ENCODE results near the gene CDH23.

The CDH23 gene

DNA sequence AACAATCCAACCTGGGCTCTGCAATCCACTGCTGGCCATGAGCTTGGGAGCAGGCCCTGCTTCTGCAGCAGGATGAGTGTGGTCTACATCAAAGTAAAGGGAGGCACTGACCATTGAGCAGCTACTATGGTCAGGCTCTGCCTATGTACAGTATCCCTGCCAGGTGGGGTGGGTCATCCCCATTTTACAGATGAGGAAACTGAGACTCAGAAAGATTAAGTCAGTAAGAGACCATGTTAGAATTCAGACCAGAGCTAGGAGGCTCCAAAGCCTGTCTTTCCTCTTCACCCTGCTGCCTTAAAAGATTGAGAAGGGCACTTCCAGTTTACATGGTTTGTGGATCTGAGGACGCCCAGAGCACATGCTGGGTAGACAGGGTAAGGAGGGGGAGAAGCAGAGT, 27.1 kb upstream of the CDH23 start:
- Histone ChIP-seq H3K9me3 (ENCODE audit: insufficient read depth, low read length) (no peaks in the 10 kb centered on the region), H3K4me3 (ENCODE audit: insufficient read length, low read depth) (no peak overlapping the region), H3K9ac (ENCODE audit: insufficient read length, low read depth) (no peak overlapping the region), H3K36me3 (ENCODE audit: insufficient read depth, insufficient read length, low read length) (no peaks in the 10 kb centered on the region), H3K4me1 (ENCODE audit: insufficient read depth, insufficient read length) (no peaks in the 10 kb centered on the region), H3K27me3 (ENCODE audit: insufficient read depth, insufficient read length) (peaks cover 3% of the 10 kb centered on the region)
- TF ChIP-seq YY1 (IDR thresholded peaks at IDR 0.05; ENCODE audit: insufficient read depth, insufficient read length) (no peak), ZNF274 (IDR thresholded peaks at IDR 0.05; ENCODE audit: low read depth, low read length) (no peak)
- no peak for DNase-seq (ENCODE audit: low read depth, low spot score)

DNA sequence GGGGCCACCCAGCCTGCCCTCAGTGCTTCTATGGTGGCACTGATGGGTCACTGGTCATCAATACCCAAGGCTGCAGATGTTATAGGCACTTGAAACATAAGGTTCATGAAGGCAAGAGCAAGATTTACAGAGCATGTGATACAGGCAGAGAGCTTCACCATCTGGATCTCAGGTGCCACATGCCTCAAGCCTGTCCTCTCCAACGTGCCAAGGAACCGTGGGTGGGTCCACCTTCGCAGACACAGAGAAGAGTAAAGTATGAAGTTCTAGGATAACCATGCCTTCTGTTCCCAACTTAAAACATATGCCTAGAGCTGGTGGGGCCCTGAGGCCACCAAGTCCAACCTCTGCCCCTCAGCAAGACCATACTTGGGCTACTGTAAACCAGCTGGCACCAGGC, 26.7 kb upstream of the CDH23 start:
- no peak overlapping the region for H3K4me3 ChIP-seq (ENCODE audit: insufficient read length, low read depth)
- no peak for TF ChIP-seq SUZ12 (IDR thresholded peaks at IDR 0.05; ENCODE audit: extremely low read depth, insufficient read depth, insufficient read length)
- no peak for TF ChIP-seq YY1 (IDR thresholded peaks at IDR 0.05; ENCODE audit: insufficient read depth, insufficient read length)
- TF ChIP-seq ZNF274 (IDR thresholded peaks at IDR 0.05; ENCODE audit: low read depth, low read length) = no peak
- no peaks in the 10 kb centered on the region for H3K9me3 ChIP-seq (ENCODE audit: insufficient read depth, low read length)
- no peak overlapping the region for H3K9ac ChIP-seq (ENCODE audit: insufficient read length, low read depth)
- peaks cover 6% of the 10 kb centered on the region for H3K27me3 ChIP-seq (ENCODE audit: insufficient read depth, insufficient read length)
- no peaks in the 10 kb centered on the region for H3K4me1 ChIP-seq (ENCODE audit: insufficient read depth, insufficient read length)
- H3K36me3 ChIP-seq (ENCODE audit: insufficient read depth, insufficient read length, low read length) = no peaks in the 10 kb centered on the region
- DNase-seq (ENCODE audit: low read depth, low spot score) = no peak

DNA sequence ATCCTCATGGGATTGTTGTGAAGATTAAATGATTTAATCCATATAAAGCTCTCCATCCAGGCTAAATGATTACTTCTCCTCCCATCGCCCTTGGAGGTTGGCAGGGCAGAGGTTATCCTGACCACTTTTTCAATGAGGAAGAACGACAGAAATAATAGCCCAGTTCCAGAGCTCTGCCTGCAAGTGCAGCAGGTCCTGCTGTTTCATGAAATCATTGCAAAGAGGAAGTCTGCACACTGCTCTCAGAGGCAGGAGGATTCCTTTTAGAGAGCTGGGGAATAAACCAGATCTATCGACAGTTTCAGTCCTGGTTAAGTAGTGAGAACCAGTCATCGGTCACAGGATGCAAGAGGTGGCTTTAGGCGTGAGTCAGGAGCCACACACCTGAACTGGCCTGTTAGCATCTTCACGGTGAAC, 25.0 kb upstream of the CDH23 start:
- Histone ChIP-seq H3K36me3 (ENCODE audit: insufficient read depth, insufficient read length, low read length) (no peaks in the 10 kb centered on the region), H3K9ac (ENCODE audit: insufficient read length, low read depth) (no peak overlapping the region), H3K9me3 (ENCODE audit: insufficient read depth, low read length) (no peaks in the 10 kb centered on the region), H3K27me3 (ENCODE audit: insufficient read depth, insufficient read length) (peaks cover 6% of the 10 kb centered on the region), H3K4me3 (ENCODE audit: insufficient read length, low read depth) (no peak overlapping the region), H3K4me1 (ENCODE audit: insufficient read depth, insufficient read length) (no peaks in the 10 kb centered on the region)
- no peak for DNase-seq (ENCODE audit: low read depth, low spot score)
- TF ChIP-seq SUZ12 (IDR thresholded peaks at IDR 0.05; ENCODE audit: extremely low read depth, insufficient read depth, insufficient read length) (no peak), YY1 (IDR thresholded peaks at IDR 0.05; ENCODE audit: insufficient read depth, insufficient read length) (no peak), ZNF274 (IDR thresholded peaks at IDR 0.05; ENCODE audit: low read depth, low read length) (no peak)

DNA sequence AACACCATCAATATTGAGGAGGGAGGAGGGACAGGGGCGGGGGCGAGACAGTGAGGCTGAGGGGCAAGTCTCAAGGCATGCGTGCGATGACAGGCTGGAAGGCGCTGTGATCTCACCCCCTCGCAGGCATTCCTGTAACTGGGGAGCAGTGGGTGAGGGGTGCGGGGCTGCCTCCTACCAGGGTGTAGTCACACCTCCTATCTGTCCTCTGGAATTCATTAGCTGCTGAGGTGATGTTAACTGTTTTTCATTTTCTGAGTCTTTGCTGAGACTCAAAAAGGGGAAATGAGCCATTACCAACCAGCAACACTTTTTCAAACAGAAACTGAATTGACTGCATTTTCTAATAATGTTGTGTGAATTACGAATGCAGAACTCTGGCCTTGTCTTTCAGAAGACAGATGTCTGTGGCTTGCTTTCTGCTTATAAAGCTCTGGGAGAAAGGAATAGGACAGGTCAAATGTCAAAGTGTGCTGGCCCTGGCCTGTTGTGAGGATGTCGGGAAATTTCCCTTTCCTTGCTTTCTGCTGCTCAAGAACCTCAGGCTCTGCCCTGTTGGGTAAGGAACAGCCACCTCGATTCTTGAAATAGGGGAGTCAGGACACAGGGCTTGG, 23.7 kb upstream of the CDH23 start:
- H3K4me1 ChIP-seq (ENCODE audit: insufficient read depth, insufficient read length) = no peaks in the 10 kb centered on the region
- no peak overlapping the region for H3K9ac ChIP-seq (ENCODE audit: insufficient read length, low read depth)
- no peak for DNase-seq (ENCODE audit: low read depth, low spot score)
- TF ChIP-seq YY1 (IDR thresholded peaks at IDR 0.05; ENCODE audit: insufficient read depth, insufficient read length) (no peak), SUZ12 (IDR thresholded peaks at IDR 0.05; ENCODE audit: extremely low read depth, insufficient read depth, insufficient read length) (no peak), ZNF274 (IDR thresholded peaks at IDR 0.05; ENCODE audit: low read depth, low read length) (no peak)
- H3K9me3 ChIP-seq (ENCODE audit: insufficient read depth, low read length) = no peaks in the 10 kb centered on the region
- no peak overlapping the region for H3K4me3 ChIP-seq (ENCODE audit: insufficient read length, low read depth)
- H3K36me3 ChIP-seq (ENCODE audit: insufficient read depth, insufficient read length, low read length) = no peaks in the 10 kb centered on the region
- H3K27me3 ChIP-seq (ENCODE audit: insufficient read depth, insufficient read length) = peaks cover 6% of the 10 kb centered on the region

DNA sequence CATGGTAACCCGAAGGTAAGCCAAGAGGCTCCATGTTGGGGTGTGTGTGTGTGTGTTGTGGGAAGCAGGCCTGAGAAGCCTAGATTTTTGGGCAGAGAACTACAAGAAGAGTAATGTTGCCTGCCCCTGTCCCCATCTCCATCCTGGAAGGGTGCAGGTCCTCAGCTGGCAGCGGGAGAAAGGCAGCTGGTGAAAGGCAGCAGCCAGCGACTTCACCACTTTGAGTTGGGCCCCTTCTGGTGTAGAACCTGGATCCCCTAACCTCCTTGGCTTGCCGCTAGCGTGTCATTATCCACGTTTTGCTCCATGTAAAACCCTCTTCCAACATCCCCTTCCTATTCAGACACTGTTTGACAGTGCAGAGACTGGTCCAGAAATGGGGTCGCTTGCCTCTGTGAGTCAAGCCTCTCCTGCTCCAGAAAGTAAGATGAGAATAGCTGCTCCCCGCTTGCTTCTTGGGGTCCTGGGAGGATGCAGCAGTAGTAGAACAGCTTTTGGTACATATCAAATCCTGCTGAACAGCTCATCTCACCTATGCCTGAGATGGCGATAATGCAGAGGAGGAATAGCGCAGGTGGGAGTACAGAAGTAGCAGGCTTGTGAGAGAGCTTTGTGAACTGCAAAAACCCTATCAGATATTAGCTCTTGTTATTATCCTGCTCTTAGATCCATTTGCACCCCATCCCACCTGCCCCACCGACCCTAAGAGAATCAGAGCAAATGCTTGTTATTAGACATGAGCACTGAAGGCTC, 22.1 kb upstream of the CDH23 start:
- Histone ChIP-seq H3K36me3 (ENCODE audit: insufficient read depth, insufficient read length, low read length) (no peaks in the 10 kb centered on the region), H3K4me1 (ENCODE audit: insufficient read depth, insufficient read length) (peaks cover 3% of the 10 kb centered on the region), H3K9ac (ENCODE audit: insufficient read length, low read depth) (no peak overlapping the region), H3K27me3 (ENCODE audit: insufficient read depth, insufficient read length) (peaks cover 6% of the 10 kb centered on the region), H3K9me3 (ENCODE audit: insufficient read depth, low read length) (no peaks in the 10 kb centered on the region), H3K4me3 (ENCODE audit: insufficient read length, low read depth) (no peak overlapping the region)
- DNase-seq (ENCODE audit: low read depth, low spot score) = no peak
- TF ChIP-seq SUZ12 (IDR thresholded peaks at IDR 0.05; ENCODE audit: extremely low read depth, insufficient read depth, insufficient read length) = no peak
- no peak for TF ChIP-seq YY1 (IDR thresholded peaks at IDR 0.05; ENCODE audit: insufficient read depth, insufficient read length)
- TF ChIP-seq ZNF274 (IDR thresholded peaks at IDR 0.05; ENCODE audit: low read depth, low read length) = no peak

DNA sequence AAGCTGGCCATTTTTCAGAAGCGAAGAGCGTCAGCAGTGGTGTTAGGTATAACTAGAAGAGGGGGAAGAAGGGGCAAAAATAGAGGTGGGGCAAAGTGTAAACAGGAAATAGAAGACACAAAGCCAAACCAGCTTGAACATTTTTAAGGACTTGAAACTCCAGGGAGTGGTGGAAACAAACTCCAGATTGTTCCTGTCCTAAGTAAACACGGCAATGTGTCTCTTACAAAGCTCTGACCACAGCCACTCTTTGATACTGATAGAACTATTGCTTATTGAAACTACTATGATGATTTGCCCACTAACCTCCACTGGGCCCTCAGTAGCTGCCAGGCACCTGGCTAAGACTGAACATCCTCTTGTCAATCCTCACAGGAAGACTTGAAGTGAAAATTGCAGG, 20.8 kb upstream of the CDH23 start:
- H3K9ac ChIP-seq (ENCODE audit: insufficient read length, low read depth) = no peak overlapping the region

DNA sequence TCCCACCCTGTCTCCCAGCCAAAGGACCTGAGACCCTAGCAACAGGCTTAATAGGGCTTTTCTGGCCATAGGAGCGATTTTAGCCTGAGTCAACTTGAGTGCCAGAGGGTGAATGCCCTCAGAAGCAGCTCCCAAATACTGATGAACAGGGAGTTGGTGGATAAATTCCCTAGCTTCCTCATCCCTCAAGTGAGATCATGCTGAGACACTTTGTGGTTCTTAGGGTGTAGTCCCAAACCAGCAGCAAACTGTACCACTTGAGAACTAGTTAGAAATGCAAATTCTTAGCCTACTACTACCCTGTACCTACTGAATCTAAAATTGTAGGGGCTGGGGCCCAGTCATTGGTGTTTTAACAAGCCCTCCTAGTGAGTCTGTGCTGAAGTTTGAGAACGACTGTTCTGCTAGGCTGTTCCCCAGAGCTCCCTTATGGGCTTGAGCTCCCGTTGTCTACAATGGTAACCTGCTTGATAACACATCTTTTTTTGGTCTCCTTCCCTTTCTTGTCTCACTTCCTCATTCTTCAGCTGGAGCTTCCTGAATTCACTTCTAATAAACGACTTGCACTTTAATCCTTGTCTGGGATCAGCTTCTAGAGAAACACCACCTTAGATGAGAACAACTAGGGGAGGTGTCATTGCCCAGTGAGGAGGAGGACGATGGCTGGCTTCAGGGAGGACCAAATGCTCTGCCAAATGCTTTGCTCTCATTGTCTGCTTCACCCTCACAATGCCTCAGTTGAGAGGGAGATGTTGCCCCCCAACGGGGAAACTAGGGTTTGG, 18.2 kb upstream of the CDH23 start:
- no peak for DNase-seq (ENCODE audit: low read depth, low spot score)
- H3K9me3 ChIP-seq (ENCODE audit: insufficient read depth, low read length) = no peaks in the 10 kb centered on the region
- H3K4me3 ChIP-seq (ENCODE audit: insufficient read length, low read depth) = no peak overlapping the region

More for the DNA sequence above, 20.8 kb upstream of the CDH23 start:
- H3K36me3 ChIP-seq (ENCODE audit: insufficient read depth, insufficient read length, low read length) = no peaks in the 10 kb centered on the region
- peaks cover 3% of the 10 kb centered on the region for H3K4me1 ChIP-seq (ENCODE audit: insufficient read depth, insufficient read length)
- TF ChIP-seq YY1 (IDR thresholded peaks at IDR 0.05; ENCODE audit: insufficient read depth, insufficient read length) (no peak), ZNF274 (IDR thresholded peaks at IDR 0.05; ENCODE audit: low read depth, low read length) (no peak), SUZ12 (IDR thresholded peaks at IDR 0.05; ENCODE audit: extremely low read depth, insufficient read depth, insufficient read length) (no peak)
- H3K4me3 ChIP-seq (ENCODE audit: insufficient read length, low read depth) = no peak overlapping the region
- H3K9me3 ChIP-seq (ENCODE audit: insufficient read depth, low read length) = no peaks in the 10 kb centered on the region
- no peak for DNase-seq (ENCODE audit: low read depth, low spot score)
- peaks cover 6% of the 10 kb centered on the region for H3K27me3 ChIP-seq (ENCODE audit: insufficient read depth, insufficient read length)

More for the DNA sequence above, 18.2 kb upstream of the CDH23 start:
- no peak overlapping the region for H3K9ac ChIP-seq (ENCODE audit: insufficient read length, low read depth)
- H3K27me3 ChIP-seq (ENCODE audit: insufficient read depth, insufficient read length) = peaks cover 6% of the 10 kb centered on the region
- peaks cover 3% of the 10 kb centered on the region for H3K4me1 ChIP-seq (ENCODE audit: insufficient read depth, insufficient read length)
- H3K36me3 ChIP-seq (ENCODE audit: insufficient read depth, insufficient read length, low read length) = no peaks in the 10 kb centered on the region
- TF ChIP-seq ZNF274 (IDR thresholded peaks at IDR 0.05; ENCODE audit: low read depth, low read length) (no peak), SUZ12 (IDR thresholded peaks at IDR 0.05; ENCODE audit: extremely low read depth, insufficient read depth, insufficient read length) (no peak), YY1 (IDR thresholded peaks at IDR 0.05; ENCODE audit: insufficient read depth, insufficient read length) (no peak)

Data from NT2/D1 (cell line).